Parathyroid adenoma (tissue), 2 donors: ENCODE results near the gene CDCP2.
A peak's percentile ranks its signal among the peaks of the same experiment; 100 is the strongest.

Experiments
- H2AFZ ChIP-seq: fragments of 300-600 bp; sonication (generic); one replicate; pipeline ENCODE4 v1.7.0; 2017; ENCODE audit warnings: antibody characterized with exemption, mild to moderate bottlenecking
- H3K27ac ChIP-seq: fragments of 300-600 bp; sonication (generic); one replicate; pipeline ENCODE4 v1.7.0; 2017
- H3K27me3 ChIP-seq: fragments of 300-600 bp; sonication (generic); one replicate; pipeline ENCODE4 v1.7.0; 2017; ENCODE audit warnings: low read length; ENCODE audit not compliant: control insufficient read depth, insufficient read depth
- H3K36me3 ChIP-seq: fragments of 300-600 bp; sonication (generic); one replicate; pipeline ENCODE4 v1.7.0; 2017; ENCODE audit warnings: low read length; ENCODE audit not compliant: control insufficient read depth, insufficient read depth
- H3K4me1 ChIP-seq: fragments of 300-600 bp; sonication (generic); one replicate; pipeline ENCODE4 v1.7.0; 2017; ENCODE audit warnings: control low read depth
- H3K4me2 ChIP-seq: fragments of 300-600 bp; sonication (generic); one replicate; pipeline ENCODE4 v1.7.0; 2017; ENCODE audit warnings: low read length
- H3K4me3 ChIP-seq: fragments of 300-600 bp; sonication (generic); one replicate; pipeline ENCODE4 v1.7.0; 2017; ENCODE audit warnings: low read depth, low read length
- H3K79me2 ChIP-seq: fragments of 300-600 bp; sonication (generic); one replicate; pipeline ENCODE4 v1.7.0; 2017; ENCODE audit warnings: control low read depth
- H3K9ac ChIP-seq: fragments of 300-600 bp; sonication (generic); one replicate; pipeline ENCODE4 v1.7.0; 2017; ENCODE audit warnings: mild to moderate bottlenecking
- H3K9me3 ChIP-seq: fragments of 300-600 bp; sonication (generic); one replicate; pipeline ENCODE4 v1.7.0; 2017; ENCODE audit warnings: low read length; ENCODE audit not compliant: control insufficient read depth
- CTCF ChIP-seq: fragments of 300-600 bp; sonication (generic); IDR thresholded peaks from one replicate; pipeline ENCODE4 v1.7.0; 2017; ENCODE audit warnings: antibody characterized with exemption, mild to moderate bottlenecking
- donor health status: primary hyperparathyroidism.

CDCP2 gene

GRCh38 chr1:54158071-54158470 lies 5.3 kb upstream of the CDCP2 start:
- H3K4me1 ChIP-seq: no peaks in the 10 kb centered on the region
- no peak overlapping the region for H2AFZ ChIP-seq
- no peak overlapping the region for H3K27ac ChIP-seq
- H3K36me3 ChIP-seq: no peaks in the 10 kb centered on the region
- no peaks in the 10 kb centered on the region for H3K9me3 ChIP-seq
- no peaks in the 10 kb centered on the region for H3K27me3 ChIP-seq
- TF ChIP-seq CTCF: no peak
- no peaks in the 10 kb centered on the region for H3K79me2 ChIP-seq
- H3K4me2 ChIP-seq: no peak overlapping the region
- H3K9ac ChIP-seq: no peak overlapping the region
- no peak overlapping the region for H3K4me3 ChIP-seq

DNA sequence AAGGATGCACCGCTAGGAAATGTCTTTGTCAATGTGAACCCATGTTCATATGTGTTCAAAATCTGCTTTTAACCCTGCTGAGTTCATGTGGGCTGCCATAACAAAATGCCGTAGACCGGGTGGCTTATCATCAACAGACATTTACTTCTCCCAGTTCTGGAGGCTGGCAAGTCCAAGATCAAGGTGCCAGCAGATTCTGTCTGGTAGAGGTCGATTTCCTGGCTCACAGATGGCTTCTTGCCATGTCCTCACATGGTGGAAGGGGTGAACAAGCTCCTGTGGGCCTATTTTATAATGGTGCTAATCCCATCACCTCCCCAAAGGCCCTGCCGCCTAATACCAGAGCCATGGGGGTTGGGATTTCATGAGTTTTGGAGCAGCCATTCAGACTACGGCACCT lies 4.6 kb upstream of the CDCP2 start:
- Histone ChIP-seq H3K9ac (no peak overlapping the region), H3K4me3 (no peak overlapping the region), H3K79me2 (no peaks in the 10 kb centered on the region), H3K9me3 (no peaks in the 10 kb centered on the region), H3K4me2 (no peak overlapping the region), H3K27ac (no peak overlapping the region), H3K4me1 (no peaks in the 10 kb centered on the region), H2AFZ (no peak overlapping the region), H3K36me3 (no peaks in the 10 kb centered on the region), H3K27me3 (no peaks in the 10 kb centered on the region)
- no peak for TF ChIP-seq CTCF

DNA sequence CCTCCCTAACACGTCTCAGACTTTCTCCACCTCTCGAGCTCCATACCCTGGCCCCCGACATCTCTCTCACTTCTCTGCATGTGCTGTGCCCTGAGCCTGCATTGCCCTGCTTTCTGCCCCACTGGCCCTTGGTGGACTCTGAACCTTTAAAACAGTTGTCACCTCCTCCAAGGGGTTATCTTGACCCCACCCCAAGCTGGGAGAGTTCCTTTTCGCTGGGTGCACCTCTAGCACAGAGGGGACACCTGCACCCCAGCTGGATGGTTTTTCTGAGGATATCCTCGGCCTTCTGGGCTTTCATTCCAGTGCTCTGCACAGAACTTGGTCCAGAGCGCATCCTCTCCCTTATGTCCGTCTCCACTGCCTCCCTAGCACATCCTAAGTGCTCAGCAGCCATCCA lies 4.2 kb upstream of the CDCP2 start:
- no peak overlapping the region for H3K9ac ChIP-seq
- no peak overlapping the region for H3K27ac ChIP-seq
- H3K4me2 ChIP-seq: no peak overlapping the region
- no peak overlapping the region for H2AFZ ChIP-seq
- H3K9me3 ChIP-seq: no peaks in the 10 kb centered on the region
- no peak for TF ChIP-seq CTCF
- H3K4me1 ChIP-seq: no peaks in the 10 kb centered on the region
- no peaks in the 10 kb centered on the region for H3K79me2 ChIP-seq
- H3K27me3 ChIP-seq: no peaks in the 10 kb centered on the region
- no peaks in the 10 kb centered on the region for H3K36me3 ChIP-seq
- H3K4me3 ChIP-seq: no peak overlapping the region

- H3K27ac ChIP-seq: no peak overlapping the region
- H3K4me2 ChIP-seq: no peak overlapping the region
- H3K9me3 ChIP-seq: no peaks in the 10 kb centered on the region
- H3K36me3 ChIP-seq: no peaks in the 10 kb centered on the region
- H3K9ac ChIP-seq: no peak overlapping the region
- no peaks in the 10 kb centered on the region for H3K27me3 ChIP-seq
- H3K79me2 ChIP-seq: no peaks in the 10 kb centered on the region
- no peak overlapping the region for H2AFZ ChIP-seq
- H3K4me1 ChIP-seq: no peaks in the 10 kb centered on the region
- no peak for TF ChIP-seq CTCF
- H3K4me3 ChIP-seq: no peak overlapping the region
These were observed 3.4 kb upstream of the CDCP2 start for GRCh38 chr1:54156201-54156600.

DNA sequence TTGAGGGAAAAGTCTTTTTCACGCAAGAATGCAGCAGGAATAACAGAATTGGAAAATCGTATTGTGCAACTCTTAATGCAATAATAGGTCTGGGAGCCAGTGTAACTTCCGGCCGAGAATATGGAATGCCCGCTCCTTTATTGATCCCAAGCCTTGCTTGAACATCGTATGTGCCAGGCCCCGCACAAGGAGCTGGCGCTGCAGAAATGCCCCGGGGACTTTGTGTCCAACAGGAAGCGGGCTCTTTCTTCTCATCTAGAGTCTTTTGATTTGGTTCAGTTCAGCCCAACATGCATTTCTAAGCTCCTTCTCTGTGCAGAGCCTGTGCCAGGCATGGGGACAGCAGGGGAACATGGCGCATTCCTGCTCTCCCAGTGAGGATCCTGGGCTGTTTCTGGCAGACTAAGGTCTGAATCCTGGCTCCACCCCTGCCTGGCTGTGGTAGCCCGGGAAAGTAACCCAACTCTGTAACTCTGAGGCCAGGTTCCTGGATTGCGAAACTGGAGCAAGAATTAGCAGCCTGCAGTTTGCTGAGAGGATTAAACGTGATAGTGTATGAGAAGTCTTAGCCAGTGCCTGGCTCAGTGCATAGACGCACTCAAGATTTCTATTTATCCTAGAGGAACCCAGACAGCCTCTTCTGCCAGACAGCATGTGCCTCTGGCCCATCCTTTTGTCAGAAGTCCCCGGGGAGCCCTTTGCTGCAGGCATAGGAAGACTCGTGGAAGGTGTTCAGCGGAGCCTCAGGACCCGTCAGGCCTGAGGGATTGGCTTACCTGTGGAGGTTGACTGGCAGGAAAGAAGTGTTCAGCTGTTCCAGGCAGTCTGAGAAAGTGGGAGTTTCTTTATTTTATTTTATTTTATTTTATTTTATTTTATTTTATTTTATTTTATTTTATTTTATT lies 987 bp upstream of the CDCP2 start:
- Histone ChIP-seq H3K9me3 (no peaks in the 10 kb centered on the region), H3K4me2 (no peak overlapping the region), H3K36me3 (no peaks in the 10 kb centered on the region), H3K4me1 (no peaks in the 10 kb centered on the region), H3K27me3 (no peaks in the 10 kb centered on the region), H3K9ac (no peak overlapping the region), H3K79me2 (no peaks in the 10 kb centered on the region), H3K4me3 (no peak overlapping the region), H2AFZ (peak overlapping the region; percentile 62), H3K27ac (no peak overlapping the region)
- TF ChIP-seq CTCF: no peak
